Suppressor macrophage (primary cell): ENCODE data around the gene LRRTM3.

Experiments
- DNase-seq, 4 experiments: peaks; one replicate each; pipeline ENCODE4 v3.0.0-alpha.2; 2020 to 2022

The LRRTM3 gene

GRCh38 chr10:67036808-67037207, 111.0 kb downstream of the LRRTM3 start:
- peak in 3 of 4 experiments; percentile 6 to 48 (median 39) for DNase-seq

- no peak for DNase-seq
Measured at GRCh38 chr10:67043041-67043440, 117.2 kb downstream of the LRRTM3 start.

GRCh38 chr10:67045404-67045803, 119.6 kb downstream of the LRRTM3 start:
- DNase-seq: no peak

- DNase-seq: no peak
Measured at GRCh38 chr10:67046507-67046906, 120.7 kb downstream of the LRRTM3 start.

GRCh38 chr10:67049988-67050387, 124.2 kb downstream of the LRRTM3 start:
- no peak for DNase-seq

- no peak for DNase-seq
Measured at GRCh38 chr10:67050415-67050814, 124.6 kb downstream of the LRRTM3 start.

GRCh38 chr10:67072654-67073053, 146.8 kb downstream of the LRRTM3 start:
- DNase-seq: no peak

- no peak for DNase-seq
Measured at GRCh38 chr10:67075491-67075971, 149.7 kb downstream of the LRRTM3 start.

- no peak for DNase-seq
Measured at GRCh38 chr10:67076144-67076543, 150.3 kb downstream of the LRRTM3 start.

- no peak for DNase-seq
Measured at GRCh38 chr10:67077376-67077775, 151.5 kb downstream of the LRRTM3 start.

- peak in 1 of 4 experiments; percentile 1 for DNase-seq
Measured at GRCh38 chr10:67079126-67079525, 153.3 kb downstream of the LRRTM3 start.

- DNase-seq: no peak
Measured at GRCh38 chr10:67086327-67087134, 160.7 kb downstream of the LRRTM3 start.

GRCh38 chr10:67087135-67087425, 161.2 kb downstream of the LRRTM3 start:
- no peak for DNase-seq

- no peak for DNase-seq
Measured at GRCh38 chr10:67088036-67088435, 162.2 kb downstream of the LRRTM3 start.

GRCh38 chr10:67095531-67095930, 169.7 kb downstream of the LRRTM3 start:
- DNase-seq: no peak

- DNase-seq: no peak
Measured at GRCh38 chr10:67098461-67098860, 172.6 kb downstream of the LRRTM3 start.

GRCh38 chr10:67100951-67101350, 175.1 kb downstream of the LRRTM3 start:
- DNase-seq: no peak

GRCh38 chr10:67107670-67108069, 181.8 kb downstream of the LRRTM3 start:
- no peak for DNase-seq

GRCh38 chr10:67110286-67110685, 184.4 kb downstream of the LRRTM3 start:
- DNase-seq: no peak

- DNase-seq: no peak
Measured at GRCh38 chr10:67112765-67113164, 186.9 kb downstream of the LRRTM3 start.

GRCh38 chr10:67114945-67115344, 189.1 kb downstream of the LRRTM3 start:
- no peak for DNase-seq

- DNase-seq: no peak
Measured at GRCh38 chr10:67115972-67116371, 190.1 kb downstream of the LRRTM3 start.

GRCh38 chr10:67119651-67120050, 193.8 kb downstream of the LRRTM3 start:
- DNase-seq: no peak

GRCh38 chr10:67127441-67127840, 201.6 kb downstream of the LRRTM3 start:
- no peak for DNase-seq

GRCh38 chr10:67140641-67141040, 214.8 kb downstream of the LRRTM3 start:
- DNase-seq: no peak
